Measurements from ENCODE around the gene DGKA.

The DGKA gene

DNA sequence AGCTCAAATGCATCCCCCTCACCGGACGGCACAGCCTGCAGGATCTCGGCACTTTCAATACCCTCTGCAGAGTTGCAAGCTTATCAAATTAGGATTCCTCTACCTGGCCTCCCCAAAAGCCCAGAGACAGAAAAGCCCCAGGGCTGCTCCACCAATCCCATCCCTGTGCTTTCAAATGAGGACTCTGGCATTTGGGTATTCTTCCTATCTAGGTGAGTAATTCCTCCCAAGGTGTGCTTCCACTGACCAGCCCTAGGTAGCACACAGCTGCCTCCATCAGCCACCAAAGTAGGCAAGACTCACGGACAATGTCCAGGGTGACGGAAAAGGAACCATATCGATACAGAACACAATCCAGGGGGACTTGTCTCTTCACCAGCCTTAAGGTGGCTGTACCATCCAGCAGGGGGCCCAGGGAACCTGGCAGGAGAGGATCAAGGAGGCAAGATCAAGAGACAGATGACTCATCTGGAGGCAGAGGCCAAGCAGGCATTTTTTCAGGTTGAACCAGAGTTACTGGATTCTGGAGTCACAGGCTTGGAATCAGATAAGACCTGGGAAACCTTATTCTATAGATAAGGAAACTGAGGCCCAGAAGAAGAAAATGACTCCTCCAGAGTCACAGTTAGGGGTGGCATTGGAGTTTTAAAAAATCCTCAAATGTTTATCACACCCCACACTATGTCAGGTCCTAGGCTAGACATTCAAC lies 25.0 kb downstream of the DGKA start:
- no peaks in the 10 kb centered on the region for H3K4me1 ChIP-seq (ENCODE audit: control insufficient read depth, insufficient read depth, low read length)
- H3K27me3 ChIP-seq (ENCODE audit: control insufficient read depth, insufficient read depth, low read length): no peaks in the 10 kb centered on the region
- peaks cover 66% of the 10 kb centered on the region for H3K36me3 ChIP-seq (ENCODE audit: control insufficient read depth, insufficient read depth, low read length)
- H3K9ac ChIP-seq (ENCODE audit: low read depth, low read length): no peak overlapping the region
- no peak overlapping the region for H3K4me3 ChIP-seq (ENCODE audit: low read depth, low read length)
- no peaks in the 10 kb centered on the region for H3K9me3 ChIP-seq (ENCODE audit: control insufficient read depth, insufficient read depth, low read length)

- Histone ChIP-seq H3K9ac (ENCODE audit: low read depth, low read length) (no peak overlapping the region), H3K36me3 (ENCODE audit: control insufficient read depth, insufficient read depth, low read length) (peaks cover 60% of the 10 kb centered on the region), H3K9me3 (ENCODE audit: control insufficient read depth, insufficient read depth, low read length) (no peaks in the 10 kb centered on the region), H3K4me1 (ENCODE audit: control insufficient read depth, insufficient read depth, low read length) (no peaks in the 10 kb centered on the region), H3K4me3 (ENCODE audit: low read depth, low read length) (no peak overlapping the region), H3K27me3 (ENCODE audit: control insufficient read depth, insufficient read depth, low read length) (no peaks in the 10 kb centered on the region)
Measured at GRCh38 chr12:55957106-55957859, 26.3 kb downstream of the DGKA start.

- H3K9ac ChIP-seq (ENCODE audit: low read depth, low read length): no peak overlapping the region
- H3K4me3 ChIP-seq (ENCODE audit: low read depth, low read length): peak overlapping the region; percentile 26
- no peaks in the 10 kb centered on the region for H3K9me3 ChIP-seq (ENCODE audit: control insufficient read depth, insufficient read depth, low read length)
- H3K4me1 ChIP-seq (ENCODE audit: control insufficient read depth, insufficient read depth, low read length): no peaks in the 10 kb centered on the region
- no peaks in the 10 kb centered on the region for H3K27me3 ChIP-seq (ENCODE audit: control insufficient read depth, insufficient read depth, low read length)
- H3K36me3 ChIP-seq (ENCODE audit: control insufficient read depth, insufficient read depth, low read length): peaks cover 7% of the 10 kb centered on the region
Measured at GRCh38 chr12:55963760-55964159, 32.8 kb downstream of the DGKA start.

DNA sequence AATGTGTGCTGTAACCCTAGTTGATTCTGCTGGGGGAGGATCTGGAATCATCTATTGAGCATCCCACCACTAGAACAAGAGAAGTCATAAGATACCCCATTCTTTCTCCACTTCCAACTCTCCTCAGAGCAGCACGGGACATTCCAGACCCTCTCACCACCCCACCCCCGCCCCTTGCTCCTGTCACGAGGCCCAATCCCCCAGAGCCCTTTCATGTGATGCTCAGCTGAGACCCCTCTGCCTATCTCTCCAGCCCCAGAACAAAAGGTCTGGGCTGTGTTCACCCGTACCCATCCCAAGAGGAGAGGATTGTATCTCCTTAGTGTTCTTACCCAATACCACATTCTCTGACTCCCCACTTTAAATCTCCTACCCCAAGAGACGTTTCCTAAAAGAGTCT lies 34.3 kb downstream of the DGKA start:
- Histone ChIP-seq H3K4me3 (ENCODE audit: low read depth, low read length) (peak overlapping the region; percentile 93), H3K36me3 (ENCODE audit: control insufficient read depth, insufficient read depth, low read length) (peaks cover 6% of the 10 kb centered on the region), H3K9me3 (ENCODE audit: control insufficient read depth, insufficient read depth, low read length) (no peaks in the 10 kb centered on the region), H3K4me1 (ENCODE audit: control insufficient read depth, insufficient read depth, low read length) (no peaks in the 10 kb centered on the region), H3K27me3 (ENCODE audit: control insufficient read depth, insufficient read depth, low read length) (no peaks in the 10 kb centered on the region), H3K9ac (ENCODE audit: low read depth, low read length) (peak overlapping the region; percentile 67)

- no peaks in the 10 kb centered on the region for H3K27me3 ChIP-seq (ENCODE audit: control insufficient read depth, insufficient read depth, low read length)
- no peaks in the 10 kb centered on the region for H3K9me3 ChIP-seq (ENCODE audit: control insufficient read depth, insufficient read depth, low read length)
- peak within 1 kb of the TSS; percentile 93 for H3K4me3 ChIP-seq (ENCODE audit: low read depth, low read length)
- peak within 1 kb of the TSS; percentile 82 for H3K9ac ChIP-seq (ENCODE audit: low read depth, low read length)
- H3K36me3 ChIP-seq (ENCODE audit: control insufficient read depth, insufficient read depth, low read length): peaks cover 6% of the 10 kb centered on the region
- no peaks in the 10 kb centered on the region for H3K4me1 ChIP-seq (ENCODE audit: control insufficient read depth, insufficient read depth, low read length)
Measured at GRCh38 chr12:55965941-55966407, 35.0 kb downstream of the DGKA start, which contains the start of gene PMEL. PMEL (minus strand) TSS chr12:55966042; CDS start chr12:55966011, 31 bp downstream.

GRCh38 chr12:55966408-55967281 lies 35.7 kb downstream of the DGKA start, which contains the start of gene CDK2:
CDK2 (plus strand) TSS chr12:55966830; CDS start chr12:55967009, 179 bp downstream.
- Histone ChIP-seq H3K4me1 (ENCODE audit: control insufficient read depth, insufficient read depth, low read length) (no peaks in the 10 kb centered on the region), H3K27me3 (ENCODE audit: control insufficient read depth, insufficient read depth, low read length) (no peaks in the 10 kb centered on the region), H3K36me3 (ENCODE audit: control insufficient read depth, insufficient read depth, low read length) (no peaks in the 10 kb centered on the region), H3K9me3 (ENCODE audit: control insufficient read depth, insufficient read depth, low read length) (no peaks in the 10 kb centered on the region), H3K4me3 (ENCODE audit: low read depth, low read length) (peak within 1 kb of the TSS; percentile 93), H3K9ac (ENCODE audit: low read depth, low read length) (peak within 1 kb of the TSS; percentile 82)

DNA sequence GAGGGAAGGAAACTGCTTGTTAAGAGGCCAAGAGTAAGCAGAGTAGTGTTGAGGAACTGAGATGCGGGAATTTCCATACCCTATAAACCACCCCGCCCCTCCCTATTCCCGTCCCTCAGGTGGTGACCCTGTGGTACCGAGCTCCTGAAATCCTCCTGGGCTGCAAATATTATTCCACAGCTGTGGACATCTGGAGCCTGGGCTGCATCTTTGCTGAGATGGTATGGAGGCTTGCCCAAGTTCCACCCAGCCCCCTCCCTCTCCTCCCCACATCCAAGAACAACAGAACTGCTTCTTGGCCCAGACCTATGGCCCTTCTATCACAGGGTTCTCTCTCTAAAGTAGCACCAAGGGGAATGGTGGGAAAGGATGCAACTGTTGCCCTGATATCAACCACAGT lies 38.4 kb downstream of the DGKA start:
- Histone ChIP-seq H3K9ac (ENCODE audit: low read depth, low read length) (no peak overlapping the region), H3K9me3 (ENCODE audit: control insufficient read depth, insufficient read depth, low read length) (no peaks in the 10 kb centered on the region), H3K4me3 (ENCODE audit: low read depth, low read length) (no peak overlapping the region), H3K36me3 (ENCODE audit: control insufficient read depth, insufficient read depth, low read length) (no peaks in the 10 kb centered on the region), H3K27me3 (ENCODE audit: control insufficient read depth, insufficient read depth, low read length) (no peaks in the 10 kb centered on the region), H3K4me1 (ENCODE audit: control insufficient read depth, insufficient read depth, low read length) (no peaks in the 10 kb centered on the region)

DNA sequence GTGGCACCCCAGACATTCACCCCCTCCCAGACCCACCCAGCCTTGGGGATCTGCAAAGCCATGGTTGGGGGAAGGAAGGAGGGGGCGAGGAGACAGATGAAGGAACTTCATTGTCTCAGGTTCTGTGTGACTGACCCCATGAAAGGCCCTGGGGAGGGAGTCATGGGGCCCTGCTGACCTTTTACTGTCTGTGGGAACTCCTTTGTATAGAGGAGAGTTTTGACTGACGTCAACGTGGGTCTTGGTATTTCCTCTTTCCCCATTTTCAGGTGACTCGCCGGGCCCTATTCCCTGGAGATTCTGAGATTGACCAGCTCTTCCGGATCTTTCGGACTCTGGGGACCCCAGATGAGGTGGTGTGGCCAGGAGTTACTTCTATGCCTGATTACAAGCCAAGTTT lies 39.8 kb downstream of the DGKA start:
- no peaks in the 10 kb centered on the region for H3K27me3 ChIP-seq (ENCODE audit: control insufficient read depth, insufficient read depth, low read length)
- no peak overlapping the region for H3K9ac ChIP-seq (ENCODE audit: low read depth, low read length)
- H3K9me3 ChIP-seq (ENCODE audit: control insufficient read depth, insufficient read depth, low read length): no peaks in the 10 kb centered on the region
- peaks cover 3% of the 10 kb centered on the region for H3K4me1 ChIP-seq (ENCODE audit: control insufficient read depth, insufficient read depth, low read length)
- no peaks in the 10 kb centered on the region for H3K36me3 ChIP-seq (ENCODE audit: control insufficient read depth, insufficient read depth, low read length)
- H3K4me3 ChIP-seq (ENCODE audit: low read depth, low read length): no peak overlapping the region

DNA sequence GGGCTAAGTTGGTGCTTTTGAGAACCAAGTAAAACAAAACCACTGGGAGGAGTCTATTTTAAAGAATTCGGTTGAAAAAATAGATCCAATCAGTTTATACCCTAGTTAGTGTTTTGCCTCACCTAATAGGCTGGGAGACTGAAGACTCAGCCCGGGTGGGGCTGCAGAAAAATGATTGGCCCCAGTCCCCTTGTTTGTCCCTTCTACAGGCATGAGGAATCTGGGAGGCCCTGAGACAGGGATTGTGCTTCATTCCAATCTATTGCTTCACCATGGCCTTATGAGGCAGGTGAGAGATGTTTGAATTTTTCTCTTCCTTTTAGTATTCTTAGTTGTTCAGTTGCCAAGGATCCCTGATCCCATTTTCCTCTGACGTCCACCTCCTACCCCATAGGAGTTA lies 41.1 kb downstream of the DGKA start:
- H3K36me3 ChIP-seq (ENCODE audit: control insufficient read depth, insufficient read depth, low read length): no peaks in the 10 kb centered on the region
- H3K4me3 ChIP-seq (ENCODE audit: low read depth, low read length): no peak overlapping the region
- H3K4me1 ChIP-seq (ENCODE audit: control insufficient read depth, insufficient read depth, low read length): peaks cover 3% of the 10 kb centered on the region
- H3K9me3 ChIP-seq (ENCODE audit: control insufficient read depth, insufficient read depth, low read length): no peaks in the 10 kb centered on the region
- no peak overlapping the region for H3K9ac ChIP-seq (ENCODE audit: low read depth, low read length)
- H3K27me3 ChIP-seq (ENCODE audit: control insufficient read depth, insufficient read depth, low read length): no peaks in the 10 kb centered on the region

- Histone ChIP-seq H3K27me3 (ENCODE audit: control insufficient read depth, insufficient read depth, low read length) (no peaks in the 10 kb centered on the region), H3K9me3 (ENCODE audit: control insufficient read depth, insufficient read depth, low read length) (no peaks in the 10 kb centered on the region), H3K4me3 (ENCODE audit: low read depth, low read length) (no peak overlapping the region), H3K9ac (ENCODE audit: low read depth, low read length) (no peak overlapping the region), H3K4me1 (ENCODE audit: control insufficient read depth, insufficient read depth, low read length) (peaks cover 3% of the 10 kb centered on the region), H3K36me3 (ENCODE audit: control insufficient read depth, insufficient read depth, low read length) (no peaks in the 10 kb centered on the region)
Measured at GRCh38 chr12:55972456-55972855, 41.5 kb downstream of the DGKA start.

DNA sequence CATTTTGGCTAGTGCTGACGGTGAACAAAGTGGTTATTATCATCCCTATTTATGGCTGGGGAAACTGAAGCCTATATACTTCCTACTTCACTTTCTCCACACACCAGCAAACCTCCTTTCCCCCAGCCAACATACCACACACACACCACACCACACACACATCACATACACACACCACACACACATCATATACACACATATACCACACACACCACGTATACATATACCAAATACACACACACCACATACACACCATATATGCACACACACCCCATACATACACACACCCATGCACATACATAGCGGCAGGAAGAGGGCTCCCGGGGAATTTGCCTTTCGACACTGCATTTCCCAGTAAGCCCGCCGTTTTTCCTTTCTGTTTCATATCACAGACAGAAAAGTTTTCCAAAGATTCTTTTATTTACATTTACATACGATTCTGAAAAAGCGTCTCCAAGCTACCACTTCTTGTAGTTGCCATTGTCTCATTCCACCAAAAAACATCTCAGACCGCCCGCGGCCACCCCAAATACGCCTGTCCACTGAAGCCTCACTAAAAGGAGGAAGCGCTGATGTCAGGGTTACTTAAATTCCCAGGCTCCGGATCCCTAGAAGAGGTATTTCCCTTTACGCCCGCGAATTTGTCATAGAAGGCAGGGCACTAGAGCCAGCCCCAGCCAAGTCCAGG lies 42.1 kb downstream of the DGKA start:
- Histone ChIP-seq H3K4me3 (ENCODE audit: low read depth, low read length) (peak overlapping the region; percentile 49), H3K9ac (ENCODE audit: low read depth, low read length) (no peak overlapping the region), H3K9me3 (ENCODE audit: control insufficient read depth, insufficient read depth, low read length) (no peaks in the 10 kb centered on the region), H3K36me3 (ENCODE audit: control insufficient read depth, insufficient read depth, low read length) (peaks cover 4% of the 10 kb centered on the region), H3K4me1 (ENCODE audit: control insufficient read depth, insufficient read depth, low read length) (peaks cover 3% of the 10 kb centered on the region), H3K27me3 (ENCODE audit: control insufficient read depth, insufficient read depth, low read length) (no peaks in the 10 kb centered on the region)

All from iPS-15b (cell line).